ENCODE measurements around the gene USP3. TPM values are rescaled to one million over a fixed set of nuclear protein-coding genes. Genes with fewer than 3 reads are reported as not detected.

The USP3 gene
- total and polyA plus RNA-seq, 10 of the 15 experiments (the other 5 are each of a cell fraction or from before 2014, with no cell fraction given): 23.8 to 64.5 (median 50.3) TPM

DNA sequence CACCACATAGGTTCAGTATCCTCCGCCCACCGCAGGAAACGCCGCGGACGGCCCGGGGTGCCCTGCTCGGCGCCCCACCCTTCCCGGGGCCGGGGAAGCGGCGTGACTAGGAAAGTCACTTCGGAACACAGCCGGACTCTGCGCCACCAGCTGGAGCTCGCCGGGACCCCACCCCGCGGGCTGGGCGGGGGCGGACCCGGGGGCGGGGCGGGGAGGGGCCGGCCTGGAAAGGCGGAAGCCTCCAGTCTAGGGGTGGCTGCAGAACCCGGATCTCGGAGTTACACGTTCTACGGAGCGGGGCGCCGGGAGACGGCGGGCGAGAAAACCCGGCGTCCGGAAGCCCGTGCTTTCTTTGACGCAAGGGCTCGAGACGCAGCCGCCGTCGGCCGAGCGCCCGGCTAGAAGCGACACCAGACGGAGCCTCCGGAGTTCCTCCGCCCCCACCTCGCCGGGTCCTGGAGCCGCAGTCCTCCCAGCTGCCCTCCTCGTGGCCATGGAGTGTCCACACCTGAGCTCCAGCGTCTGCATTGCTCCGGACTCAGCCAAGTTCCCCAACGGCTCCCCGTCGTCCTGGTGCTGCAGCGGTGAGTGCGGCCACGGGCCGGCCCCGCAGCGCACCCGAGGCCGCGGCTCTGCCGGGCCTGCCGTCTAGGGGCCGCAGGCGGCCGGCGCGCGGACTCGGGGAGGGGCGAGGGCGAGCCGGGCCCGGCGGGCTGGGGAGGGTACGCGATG, at the start of gene USP3 (continued):
- TF ChIP-seq IKZF1 (conservative IDR thresholded peaks at IDR 0.05): peak; percentile 92
- TF ChIP-seq NR2F1 (conservative IDR thresholded peaks at IDR 0.05): 0 out of 2 replicates have a peak, but pooled peaks have one; percentile 50
- peak; percentile 27 to 83; a peak in 3 of 4 replicates for TF ChIP-seq SRF (IDR thresholded peaks at IDR 0.05; ENCODE audit: low read depth in 2 of 2, low read length in 2 of 2)
- no peak for TF ChIP-seq SMC3 (IDR thresholded peaks at IDR 0.05; ENCODE audit: borderline replicate concordance, low read length)
- TF ChIP-seq, protein P1, sequence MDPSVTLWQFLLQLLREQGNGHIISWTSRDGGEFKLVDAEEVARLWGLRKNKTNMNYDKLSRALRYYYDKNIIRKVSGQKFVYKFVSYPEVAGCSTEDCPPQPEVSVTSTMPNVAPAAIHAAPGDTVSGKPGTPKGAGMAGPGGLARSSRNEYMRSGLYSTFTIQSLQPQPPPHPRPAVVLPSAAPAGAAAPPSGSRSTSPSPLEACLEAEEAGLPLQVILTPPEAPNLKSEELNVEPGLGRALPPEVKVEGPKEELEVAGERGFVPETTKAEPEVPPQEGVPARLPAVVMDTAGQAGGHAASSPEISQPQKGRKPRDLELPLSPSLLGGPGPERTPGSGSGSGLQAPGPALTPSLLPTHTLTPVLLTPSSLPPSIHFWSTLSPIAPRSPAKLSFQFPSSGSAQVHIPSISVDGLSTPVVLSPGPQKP (IDR thresholded peaks at IDR 0.05; ENCODE audit: low read depth, low read length): peak; percentile 92
- TF ChIP-seq RAD51 (IDR thresholded peaks at IDR 0.05): no peak
- TF ChIP-seq MTA3 (IDR thresholded peaks at IDR 0.05; ENCODE audit: borderline replicate concordance, low read length): no peak
- 0 out of 2 replicates have a peak, but pooled peaks have one; percentile 67 for TF ChIP-seq DPF2 (IDR thresholded peaks at IDR 0.05)
- TF ChIP-seq, protein P2, sequence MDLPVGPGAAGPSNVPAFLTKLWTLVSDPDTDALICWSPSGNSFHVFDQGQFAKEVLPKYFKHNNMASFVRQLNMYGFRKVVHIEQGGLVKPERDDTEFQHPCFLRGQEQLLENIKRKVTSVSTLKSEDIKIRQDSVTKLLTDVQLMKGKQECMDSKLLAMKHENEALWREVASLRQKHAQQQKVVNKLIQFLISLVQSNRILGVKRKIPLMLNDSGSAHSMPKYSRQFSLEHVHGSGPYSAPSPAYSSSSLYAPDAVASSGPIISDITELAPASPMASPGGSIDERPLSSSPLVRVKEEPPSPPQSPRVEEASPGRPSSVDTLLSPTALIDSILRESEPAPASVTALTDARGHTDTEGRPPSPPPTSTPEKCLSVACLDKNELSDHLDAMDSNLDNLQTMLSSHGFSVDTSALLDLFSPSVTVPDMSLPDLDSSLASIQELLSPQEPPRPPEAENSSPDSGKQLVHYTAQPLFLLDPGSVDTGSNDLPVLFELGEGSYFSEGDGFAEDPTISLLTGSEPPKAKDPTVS (IDR thresholded peaks at IDR 0.05; ENCODE audit: low read depth, low read length): 0 out of 2 replicates have a peak, but pooled peaks have one; percentile 58
- no peak for TF ChIP-seq EZH2 (IDR thresholded peaks at IDR 0.05; ENCODE audit: borderline replicate concordance, control insufficient read depth, low read depth, low read length)
- TF ChIP-seq, protein P3, sequence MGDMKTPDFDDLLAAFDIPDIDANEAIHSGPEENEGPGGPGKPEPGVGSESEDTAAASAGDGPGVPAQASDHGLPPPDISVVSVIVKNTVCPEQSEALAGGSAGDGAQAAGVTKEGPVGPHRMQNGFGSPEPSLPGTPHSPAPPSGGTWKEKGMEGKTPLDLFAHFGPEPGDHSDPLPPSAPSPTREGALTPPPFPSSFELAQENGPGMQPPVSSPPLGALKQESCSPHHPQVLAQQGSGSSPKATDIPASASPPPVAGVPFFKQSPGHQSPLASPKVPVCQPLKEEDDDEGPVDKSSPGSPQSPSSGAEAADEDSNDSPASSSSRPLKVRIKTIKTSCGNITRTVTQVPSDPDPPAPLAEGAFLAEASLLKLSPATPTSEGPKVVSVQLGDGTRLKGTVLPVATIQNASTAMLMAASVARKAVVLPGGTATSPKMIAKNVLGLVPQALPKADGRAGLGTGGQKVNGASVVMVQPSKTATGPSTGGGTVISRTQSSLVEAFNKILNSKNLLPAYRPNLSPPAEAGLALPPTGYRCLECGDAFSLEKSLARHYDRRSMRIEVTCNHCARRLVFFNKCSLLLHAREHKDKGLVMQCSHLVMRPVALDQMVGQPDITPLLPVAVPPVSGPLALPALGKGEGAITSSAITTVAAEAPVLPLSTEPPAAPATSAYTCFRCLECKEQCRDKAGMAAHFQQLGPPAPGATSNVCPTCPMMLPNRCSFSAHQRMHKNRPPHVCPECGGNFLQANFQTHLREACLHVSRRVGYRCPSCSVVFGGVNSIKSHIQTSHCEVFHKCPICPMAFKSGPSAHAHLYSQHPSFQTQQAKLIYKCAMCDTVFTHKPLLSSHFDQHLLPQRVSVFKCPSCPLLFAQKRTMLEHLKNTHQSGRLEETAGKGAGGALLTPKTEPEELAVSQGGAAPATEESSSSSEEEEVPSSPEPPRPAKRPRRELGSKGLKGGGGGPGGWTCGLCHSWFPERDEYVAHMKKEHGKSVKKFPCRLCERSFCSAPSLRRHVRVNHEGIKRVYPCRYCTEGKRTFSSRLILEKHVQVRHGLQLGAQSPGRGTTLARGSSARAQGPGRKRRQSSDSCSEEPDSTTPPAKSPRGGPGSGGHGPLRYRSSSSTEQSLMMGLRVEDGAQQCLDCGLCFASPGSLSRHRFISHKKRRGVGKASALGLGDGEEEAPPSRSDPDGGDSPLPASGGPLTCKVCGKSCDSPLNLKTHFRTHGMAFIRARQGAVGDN (IDR thresholded peaks at IDR 0.05): peak; percentile 15; the same call in 1 of the 2 replicates
- peak; percentile 44 for TF ChIP-seq RELA (IDR thresholded peaks at IDR 0.05; ENCODE audit: borderline replicate concordance, partially characterized antibody)
